Activated CD8-positive, alpha-beta T cell treated with anti-CD3 and anti-CD28 coated beads for 36 hours (primary cell): ENCODE data around the gene IVNS1ABP. TPM values are rescaled to one million over a fixed set of nuclear protein-coding genes. Genes with fewer than 3 reads are reported as not detected.

Experiments
- ATAC-seq: fragments of 200-7000 bp; cut with Tn5 transposase; one replicate; pipeline ENCODE4 v1.10.0; 2021; ENCODE audit warnings: mild to moderate bottlenecking, moderate library complexity
- CTCF ChIA-PET: fragments of 350-600 bp; sonication (Branson Sonifier 250); formaldehyde crosslinking; loops from one replicate; lab custom pipeline; 2021; ENCODE audit warnings: antibody characterized with exemption; lab: Charles Lee
- POLR2A ChIA-PET: fragments of 350-600 bp; sonication (Branson Sonifier 250); formaldehyde crosslinking; loops from one replicate; lab custom pipeline; 2021; ENCODE audit warnings: antibody characterized with exemption; lab: Charles Lee
- DNase-seq: peaks from one replicate; pipeline ENCODE4 v3.0.0-alpha.2; 2020
- H3K27ac Mint-ChIP-seq: one replicate; pipeline ENCODE4 v1.8.0; 2021; ENCODE audit warnings: mild to moderate bottlenecking, mixed read lengths
- H3K27me3 Mint-ChIP-seq: one replicate; pipeline ENCODE4 v1.8.0; 2021; ENCODE audit warnings: mixed read lengths
- H3K36me3 Mint-ChIP-seq: one replicate; pipeline ENCODE4 v1.8.0; 2021; ENCODE audit warnings: low read depth, mixed read lengths
- H3K4me1 Mint-ChIP-seq: one replicate; pipeline ENCODE4 v1.8.0; 2021; ENCODE audit warnings: low read depth, mixed read lengths
- H3K4me3 Mint-ChIP-seq: one replicate; pipeline ENCODE4 v1.8.0; 2021; ENCODE audit warnings: mild to moderate bottlenecking, moderate library complexity, mixed read lengths
- H3K9me3 Mint-ChIP-seq: one replicate; pipeline ENCODE4 v1.8.0; 2021; ENCODE audit warnings: mixed read lengths
- intact Hi-C: fragments of 100-400 bp; cut with micrococcal nuclease; formaldehyde crosslinking; loops from one replicate; pipeline ENCODE4 v1.10.0; 2022
- total RNA-seq, 2 experiments: library from RNA; stranded (reverse); gene quantifications; one replicate each; pipeline ENCODE4 v1.2.3, GENCODE V29; 2021
- TF ChIP-seq, protein P1 (sequence below): fragments of 200-600 bp; IDR thresholded peaks from one replicate; pipeline ENCODE4 v1.8.0; 2022; ENCODE audit warnings: antibody characterized with exemption, mild to moderate bottlenecking

Gene IVNS1ABP
- total RNA-seq, 2 experiments from 2014 or later, result 244 to 256 TPM

DNA sequence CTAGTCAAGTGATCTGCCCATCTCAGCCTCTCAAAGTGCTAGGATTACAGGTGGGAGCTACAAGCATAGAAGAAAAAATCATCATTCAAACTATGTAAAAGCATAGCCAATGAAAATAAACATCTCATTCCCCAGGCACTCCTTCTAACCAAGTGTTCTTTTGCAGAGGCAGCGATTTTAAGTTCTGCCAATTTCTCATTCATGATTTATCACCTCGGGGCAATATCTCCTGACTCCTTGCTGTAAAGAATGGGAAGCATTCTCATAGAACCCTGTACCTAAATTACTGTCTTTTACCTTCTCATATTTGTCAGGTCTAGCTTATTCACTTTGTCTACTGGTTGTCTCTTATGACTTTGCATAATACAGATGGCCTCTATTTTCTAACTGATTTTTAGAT lies 32.5 kb upstream of the IVNS1ABP start:
- H3K36me3 Mint-ChIP-seq, result no peaks in the 10 kb centered on the region
- intact Hi-C loops, result no loop called here
- ChIA-PET POLR2A (no interaction called here), CTCF (interaction anchor here (1.0 to 1.1 kb wide), 2 partner anchors 10 to 320 kb away, joined by 3 to 4 read pairs; no protein-coding TSS in a partner anchor)
- no peak overlapping the region for H3K4me3 Mint-ChIP-seq
- H3K9me3 Mint-ChIP-seq, result no peaks in the 10 kb centered on the region
- no peaks in the 10 kb centered on the region for H3K27me3 Mint-ChIP-seq
- ATAC-seq (no peak), DNase-seq (no peak)
- H3K27ac Mint-ChIP-seq, result no peak overlapping the region
- TF ChIP-seq, protein P1, sequence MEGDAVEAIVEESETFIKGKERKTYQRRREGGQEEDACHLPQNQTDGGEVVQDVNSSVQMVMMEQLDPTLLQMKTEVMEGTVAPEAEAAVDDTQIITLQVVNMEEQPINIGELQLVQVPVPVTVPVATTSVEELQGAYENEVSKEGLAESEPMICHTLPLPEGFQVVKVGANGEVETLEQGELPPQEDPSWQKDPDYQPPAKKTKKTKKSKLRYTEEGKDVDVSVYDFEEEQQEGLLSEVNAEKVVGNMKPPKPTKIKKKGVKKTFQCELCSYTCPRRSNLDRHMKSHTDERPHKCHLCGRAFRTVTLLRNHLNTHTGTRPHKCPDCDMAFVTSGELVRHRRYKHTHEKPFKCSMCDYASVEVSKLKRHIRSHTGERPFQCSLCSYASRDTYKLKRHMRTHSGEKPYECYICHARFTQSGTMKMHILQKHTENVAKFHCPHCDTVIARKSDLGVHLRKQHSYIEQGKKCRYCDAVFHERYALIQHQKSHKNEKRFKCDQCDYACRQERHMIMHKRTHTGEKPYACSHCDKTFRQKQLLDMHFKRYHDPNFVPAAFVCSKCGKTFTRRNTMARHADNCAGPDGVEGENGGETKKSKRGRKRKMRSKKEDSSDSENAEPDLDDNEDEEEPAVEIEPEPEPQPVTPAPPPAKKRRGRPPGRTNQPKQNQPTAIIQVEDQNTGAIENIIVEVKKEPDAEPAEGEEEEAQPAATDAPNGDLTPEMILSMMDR, result no peak
- peaks cover 14% of the 10 kb centered on the region for H3K4me1 Mint-ChIP-seq

DNA sequence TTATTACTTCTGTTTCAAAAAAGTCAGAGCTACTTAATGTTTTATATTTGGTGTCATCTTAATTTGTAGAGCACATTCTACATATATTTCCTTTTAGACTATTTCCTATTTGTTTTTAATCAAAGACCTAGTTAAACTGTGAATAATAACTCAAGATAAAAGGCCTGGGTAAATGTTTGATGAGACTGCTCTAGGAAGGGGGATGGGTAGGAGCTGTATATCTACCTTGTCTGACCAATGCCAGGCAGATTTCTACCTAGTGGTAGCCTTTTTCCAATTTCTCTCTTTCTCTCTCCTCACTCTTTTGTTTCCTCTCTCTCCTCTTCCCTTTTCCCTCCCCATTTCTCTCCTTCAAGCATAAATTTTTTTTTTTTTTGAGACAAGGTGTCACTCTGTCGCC lies 31.9 kb upstream of the IVNS1ABP start:
- ATAC-seq, result no peak
- intact Hi-C loops, result no loop called here
- ChIA-PET CTCF (interaction anchor here (0.9 to 1.1 kb wide), 3 partner anchors 10 to 323 kb away, joined by 3 to 4 read pairs (median 3); no protein-coding TSS in a partner anchor), POLR2A (no interaction called here)
- H3K4me3 Mint-ChIP-seq, result no peak overlapping the region
- no peak overlapping the region for H3K27ac Mint-ChIP-seq
- no peaks in the 10 kb centered on the region for H3K27me3 Mint-ChIP-seq
- no peaks in the 10 kb centered on the region for H3K36me3 Mint-ChIP-seq
- TF ChIP-seq, protein P1, result no peak
- DNase-seq, result no peak
- no peaks in the 10 kb centered on the region for H3K9me3 Mint-ChIP-seq
- peaks cover 14% of the 10 kb centered on the region for H3K4me1 Mint-ChIP-seq

GRCh38 chr1:185348296-185348695 lies 31.3 kb upstream of the IVNS1ABP start:
- DNase-seq (no peak), ATAC-seq (no peak)
- TF ChIP-seq, protein P1, result no peak
- H3K36me3 Mint-ChIP-seq, result no peaks in the 10 kb centered on the region
- peaks cover 14% of the 10 kb centered on the region for H3K4me1 Mint-ChIP-seq
- intact Hi-C loops, result no loop called here
- POLR2A ChIA-PET, result no interaction called here
- CTCF ChIA-PET, result interaction anchor here (0.9 kb wide), 1 partner anchor 324 kb away, joined by 3 read pairs; no protein-coding TSS in a partner anchor
- no peak overlapping the region for H3K4me3 Mint-ChIP-seq
- H3K9me3 Mint-ChIP-seq, result no peaks in the 10 kb centered on the region
- H3K27ac Mint-ChIP-seq, result no peak overlapping the region
- H3K27me3 Mint-ChIP-seq, result no peaks in the 10 kb centered on the region

GRCh38 chr1:185345913-185346720 lies 29.1 kb upstream of the IVNS1ABP start:
- ChIA-PET CTCF (interaction anchor here (1.6 kb wide), 1 partner anchor 249 kb away, joined by 4 read pairs; no protein-coding TSS in a partner anchor), POLR2A (no interaction called here)
- H3K27ac Mint-ChIP-seq, result no peak overlapping the region
- TF ChIP-seq, protein P1, result no peak
- intact Hi-C loops, result no loop called here
- H3K9me3 Mint-ChIP-seq, result peaks cover 1% of the 10 kb centered on the region
- DNase-seq, result peak; percentile 23
- H3K4me1 Mint-ChIP-seq, result peaks cover 16% of the 10 kb centered on the region
- no peak overlapping the region for H3K4me3 Mint-ChIP-seq
- no peaks in the 10 kb centered on the region for H3K27me3 Mint-ChIP-seq
- ATAC-seq, result peak; percentile 39
- peaks cover 1% of the 10 kb centered on the region for H3K36me3 Mint-ChIP-seq

GRCh38 chr1:185343306-185343705 lies 26.3 kb upstream of the IVNS1ABP start:
- no peak overlapping the region for H3K4me3 Mint-ChIP-seq
- no peak overlapping the region for H3K27ac Mint-ChIP-seq
- ChIA-PET CTCF (no interaction called here), POLR2A (no interaction called here)
- ATAC-seq (no peak), DNase-seq (no peak)
- intact Hi-C loops, result no loop called here
- H3K27me3 Mint-ChIP-seq, result no peaks in the 10 kb centered on the region
- H3K4me1 Mint-ChIP-seq, result peaks cover 36% of the 10 kb centered on the region
- TF ChIP-seq, protein P1, result no peak
- peaks cover 5% of the 10 kb centered on the region for H3K36me3 Mint-ChIP-seq
- H3K9me3 Mint-ChIP-seq, result peaks cover 1% of the 10 kb centered on the region
